Esophagus (tissue), 2 donors: Measurements from ENCODE around the gene QTRT2. TPM values are rescaled to one million over a fixed set of nuclear protein-coding genes. Genes with fewer than 3 reads are reported as not detected.

Source experiments
- H3K27ac ChIP-seq, 2 donors: one replicate each; pipeline ENCODE4 v1.5.1; 2013; ENCODE audit warnings: low read depth in 2 of 2, mild to moderate bottlenecking in 2 of 2, inconsistent platforms in 1 of 2, low read length in 1 of 2, moderate library complexity in 1 of 2
- H3K27me3 ChIP-seq, 2 donors: one replicate each; pipeline ENCODE4 v1.6.1; 2013; ENCODE audit warnings: low read length in 2 of 2, control low read depth in 1 of 2, mild to moderate bottlenecking in 1 of 2; ENCODE audit not compliant: insufficient read depth in 2 of 2, control insufficient read depth in 1 of 2
- H3K36me3 ChIP-seq, 2 donors: one replicate each; pipeline ENCODE4 v1.6.1; 2013; ENCODE audit warnings: low read length in 1 of 2; ENCODE audit not compliant: control insufficient read depth in 2 of 2, insufficient read depth in 2 of 2
- H3K4me1 ChIP-seq, 2 donors: one replicate each; pipeline ENCODE4 v1.6.1; 2013; ENCODE audit warnings: low read length in 1 of 2; ENCODE audit not compliant: control insufficient read depth in 2 of 2, insufficient read depth in 2 of 2
- H3K4me3 ChIP-seq, 2 donors: one replicate each; pipeline ENCODE4 v1.5.1; 2013; ENCODE audit warnings: low read length in 2 of 2, mild to moderate bottlenecking in 2 of 2, low read depth in 1 of 2, moderate library complexity in 1 of 2
- H3K9me3 ChIP-seq, 2 donors: one replicate each; pipeline ENCODE4 v1.6.1; 2013; ENCODE audit warnings: mild to moderate bottlenecking in 2 of 2, low read depth in 1 of 2, low read length in 1 of 2, moderate library complexity in 1 of 2; ENCODE audit not compliant: control insufficient read depth in 2 of 2, insufficient read depth in 1 of 2
- WGBS, 2 donors: extraction: QIAGEN DNeasy Blood & Tissue Kit; methylation state at CpG; one replicate each; pipeline ENCODE4 v1.1.7; 2013; 5-methylcytosine and 5-hydroxymethylcytosine counted together
- polyA plus RNA-seq, 2 donors: library from polyadenylated mRNA; stranded (reverse); fragments of 200-250 nt; gene quantifications; one replicate each; pipeline ENCODE4 v1.2.3, GENCODE V29; 2013
- donor health status: healthy with polysubstance abuse.
- donor health status: Bipolar disorder and iron deficiency.

Gene QTRT2
- polyA plus RNA-seq, 2 donors, result 4.6 to 6.3 TPM

- no peak overlapping the region for H3K27ac ChIP-seq
- H3K4me1 ChIP-seq, result no peaks in the 10 kb centered on the region
- WGBS, 2 donors, result 91 to 96% methylated on average over 3 of the region's 3 CpGs
- no peaks in the 10 kb centered on the region for H3K36me3 ChIP-seq
- H3K4me3 ChIP-seq, result no peak overlapping the region
- no peaks in the 10 kb centered on the region for H3K27me3 ChIP-seq
- peaks cover 0 to 3% of the 10 kb centered on the region in 2 donors for H3K9me3 ChIP-seq
These were observed 76.0 kb downstream of the QTRT2 start for GRCh38 chr3:114132500-114132899.

DNA sequence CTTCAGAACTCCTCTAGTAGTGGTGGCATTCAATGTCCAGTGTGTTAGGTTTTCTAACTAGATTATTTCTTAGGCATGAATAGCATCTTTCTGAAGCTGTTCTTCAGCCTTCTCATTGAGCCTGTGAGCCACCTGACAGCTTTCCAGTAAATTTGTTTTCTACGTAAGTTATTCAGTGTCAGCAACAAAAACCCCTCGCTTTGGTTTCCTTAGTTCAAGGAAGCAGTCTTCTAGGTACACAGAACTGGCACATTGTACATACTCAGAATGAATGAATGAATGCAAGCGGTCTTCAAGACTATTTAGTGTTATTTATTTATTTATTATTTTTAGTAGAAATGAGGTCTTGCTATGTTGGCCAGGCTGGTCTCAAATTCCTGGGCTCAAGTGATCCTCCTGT lies 77.4 kb downstream of the QTRT2 start:
- H3K4me3 ChIP-seq, result no peak overlapping the region
- no peaks in the 10 kb centered on the region for H3K27me3 ChIP-seq
- H3K9me3 ChIP-seq, result peaks cover 0 to 3% of the 10 kb centered on the region in 2 donors
- H3K36me3 ChIP-seq, result no peaks in the 10 kb centered on the region
- H3K27ac ChIP-seq, result no peak overlapping the region
- 91 to 97% methylated on average over 3 of the region's 3 CpGs for WGBS, 2 donors
- H3K4me1 ChIP-seq, result no peaks in the 10 kb centered on the region

Other genes starting within 250 kb of the QTRT2 start
- 10 to 100 TPM in 1 of 2 donors, 1 to 10 TPM in 1; 5.9 to 21.1 TPM for gene GRAMD1C, start 217.9 kb upstream of the QTRT2 start, polyA plus RNA-seq
- 1 to 10 TPM; 1.6 to 2.1 TPM for gene ZDHHC23, start 108.7 kb upstream of the QTRT2 start, polyA plus RNA-seq
- 1 to 10 TPM; 1.0 to 2.9 TPM for gene CCDC191, start 211 bp upstream of the QTRT2 start, polyA plus RNA-seq
- gene DRD3, start 122.3 kb downstream of the QTRT2 start, polyA plus RNA-seq, result not detected
- gene ZNF80, start 180.8 kb downstream of the QTRT2 start, polyA plus RNA-seq, result under 1 TPM in 1 of 2 donors, not detected in 1; 0.05 TPM
- under 1 TPM; 0.39 to 0.41 TPM for gene TIGIT, start 237.3 kb downstream of the QTRT2 start, polyA plus RNA-seq